DMS 273 (cell line): ENCODE measurements around the gene CMTM3.
"Not testable (repeated sequence)": the region's sequence is repeated elsewhere in the genome, so short reads cannot be mapped to it uniquely, and the experiment has no call there.

Experiments used
- DNase-seq: peaks from one replicate; lab custom pipeline; 2025; ENCODE audit not compliant: unreplicated experiment; lab: John Stamatoyannopoulos, UW

Gene CMTM3

DNA sequence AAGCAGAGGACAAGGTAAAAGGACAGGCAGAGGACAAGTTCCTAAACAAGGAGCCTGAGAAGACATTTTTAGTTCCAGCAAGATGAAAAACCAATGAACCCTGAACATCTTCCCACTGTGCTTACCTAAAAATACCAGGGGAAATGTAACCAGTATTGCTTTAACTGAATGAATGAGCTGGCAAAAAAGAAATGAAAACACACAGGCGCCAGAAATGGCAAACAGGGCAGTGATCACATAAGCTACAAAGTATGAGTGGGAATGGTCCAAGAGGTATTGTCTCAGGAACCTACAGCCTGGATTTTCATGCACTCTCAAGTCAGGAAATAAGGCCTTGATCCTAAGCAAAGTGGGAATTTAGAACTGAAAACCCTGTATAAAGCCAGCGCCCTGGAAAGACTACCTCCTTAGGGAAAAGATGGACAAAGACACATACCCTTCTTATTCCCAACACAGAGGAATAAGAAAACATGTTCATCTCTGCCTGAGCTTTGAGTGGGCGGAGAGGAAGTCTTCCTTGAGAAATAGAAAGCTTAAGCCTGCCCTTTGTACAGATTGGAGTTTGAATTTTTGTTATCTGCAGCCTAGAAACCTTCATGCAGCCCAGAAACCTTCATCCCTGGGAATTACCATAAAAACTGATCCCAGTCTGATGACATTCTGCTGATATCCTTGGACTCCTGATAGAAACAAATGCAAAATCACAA is 23.1 kb upstream of the CMTM3 start:
- DNase-seq, result no peak

DNA sequence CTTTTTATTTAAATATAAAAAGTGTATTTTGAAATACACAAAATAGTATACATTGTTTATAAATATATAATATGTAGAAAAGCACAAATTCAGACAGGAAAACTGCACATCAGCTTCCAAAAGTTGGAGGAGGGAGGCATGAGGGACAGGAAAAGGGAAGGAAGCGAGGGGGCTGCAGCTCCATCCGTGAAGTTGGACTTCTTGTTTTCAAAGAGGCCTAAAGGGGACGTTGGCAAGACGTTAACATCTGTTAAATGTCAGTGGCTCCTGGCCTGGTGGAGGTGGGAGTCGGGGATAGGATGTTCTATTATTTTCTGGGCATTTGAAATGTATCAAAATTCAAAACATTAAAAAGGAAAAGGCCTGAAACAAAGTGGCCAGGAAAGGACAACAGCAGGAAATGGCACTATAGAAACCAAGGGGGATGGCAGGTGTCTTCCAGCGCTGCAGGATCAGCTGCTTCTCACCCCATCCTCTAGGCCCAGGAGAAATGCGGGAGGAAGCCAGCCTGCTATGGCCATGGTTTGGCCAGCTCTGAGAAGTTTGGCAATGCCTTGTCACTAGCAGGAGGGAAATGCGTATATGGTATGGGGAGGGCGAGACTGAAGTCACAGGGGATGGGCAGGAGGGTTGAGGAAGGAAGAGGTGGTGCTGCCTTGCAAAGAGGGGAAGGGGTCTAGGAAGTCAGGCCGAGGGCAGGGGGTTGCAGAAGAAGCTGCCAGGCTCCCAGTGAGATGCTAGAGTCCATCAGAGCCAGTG is 18.8 kb upstream of the CMTM3 start:
- no peak for DNase-seq

DNA sequence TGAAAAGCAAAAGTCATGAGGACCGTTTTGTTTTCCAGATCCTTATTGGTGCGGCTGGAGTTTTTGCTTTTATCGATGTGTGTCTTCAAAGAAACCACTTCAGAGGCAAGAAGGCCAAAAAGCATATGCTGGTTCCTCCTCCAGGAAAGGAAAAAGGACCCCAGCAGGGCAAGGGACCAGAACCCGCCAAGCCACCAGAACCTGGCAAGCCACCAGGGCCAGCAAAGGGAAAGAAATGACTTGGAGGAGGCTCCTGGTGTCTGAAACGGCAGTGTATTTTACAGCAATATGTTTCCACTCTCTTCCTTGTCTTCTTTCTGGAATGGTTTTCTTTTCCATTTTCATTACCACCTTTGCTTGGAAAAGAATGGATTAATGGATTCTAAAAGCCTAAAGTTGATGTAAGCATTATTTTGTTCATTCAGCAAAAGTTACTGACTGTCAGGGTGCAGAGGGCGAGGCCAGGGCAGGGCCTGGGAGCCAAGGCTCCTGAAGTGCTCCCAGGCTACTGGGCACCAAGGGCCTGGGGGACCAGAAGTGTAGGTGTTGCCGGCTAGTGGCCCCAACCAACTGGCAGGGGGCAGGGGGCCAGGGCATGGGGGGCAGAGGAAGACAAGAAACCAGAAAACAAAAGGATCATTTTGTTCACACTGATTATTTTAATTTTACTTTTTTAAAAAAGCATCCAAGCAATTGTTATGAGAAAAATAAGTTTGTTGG is 16.5 kb upstream of the CMTM3 start:
- no peak for DNase-seq

DNA sequence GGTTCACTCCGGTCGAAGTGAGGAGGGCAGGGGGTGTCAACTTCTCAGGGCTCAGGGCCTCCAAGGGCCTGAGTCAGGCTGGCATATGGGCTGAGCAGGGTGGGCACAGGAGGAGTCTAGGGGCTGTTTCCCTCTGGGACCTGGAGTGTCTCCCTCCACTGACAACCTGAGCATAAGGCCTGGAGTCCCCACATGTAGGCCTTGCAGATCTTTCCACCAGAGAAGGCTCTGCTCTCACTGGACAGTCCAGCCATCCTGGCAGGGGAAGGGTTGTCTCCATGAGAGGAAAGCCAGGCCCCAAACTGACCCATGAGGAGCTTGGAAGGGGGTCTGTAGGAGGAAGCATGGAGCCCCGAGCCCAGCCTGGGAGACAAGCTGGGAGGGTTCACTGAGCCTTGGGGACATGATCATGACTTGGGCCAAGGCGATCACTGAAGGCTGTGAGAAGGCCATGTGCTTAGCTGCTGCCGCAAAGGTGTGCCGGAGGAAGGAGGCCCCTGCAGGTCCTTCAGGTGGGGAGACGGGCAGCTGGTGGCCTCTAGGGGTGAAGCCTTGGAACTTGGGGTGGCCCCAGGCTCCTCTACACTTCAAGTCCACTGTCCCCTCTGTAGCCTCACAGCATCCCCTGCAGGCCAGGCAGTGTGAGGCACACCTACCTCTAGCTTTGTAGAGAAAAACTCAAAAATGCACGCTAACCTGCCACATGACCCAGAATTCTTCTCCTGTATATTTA is 15.4 kb upstream of the CMTM3 start:
- DNase-seq, result peak; percentile 32

DNA sequence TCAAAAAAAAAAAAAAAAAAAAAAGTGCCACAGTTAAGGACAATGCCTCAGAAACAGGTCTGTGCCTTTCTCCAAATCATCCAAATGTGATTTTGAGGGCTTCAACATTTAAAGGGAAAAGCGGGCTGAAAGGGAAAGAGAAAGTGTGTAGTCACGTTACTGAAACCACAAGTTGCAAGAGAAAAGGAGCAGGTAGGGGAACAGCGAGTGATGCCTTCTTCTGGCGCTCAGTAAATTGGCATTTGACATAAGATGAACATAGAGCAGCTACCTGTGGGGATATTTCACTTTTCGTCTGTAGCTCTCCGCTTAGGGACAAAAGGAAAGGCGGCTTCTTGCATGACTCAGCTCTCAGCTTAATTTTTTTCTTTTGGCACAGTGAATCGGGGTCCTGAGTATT is 14.2 kb upstream of the CMTM3 start:
- no peak for DNase-seq

DNA sequence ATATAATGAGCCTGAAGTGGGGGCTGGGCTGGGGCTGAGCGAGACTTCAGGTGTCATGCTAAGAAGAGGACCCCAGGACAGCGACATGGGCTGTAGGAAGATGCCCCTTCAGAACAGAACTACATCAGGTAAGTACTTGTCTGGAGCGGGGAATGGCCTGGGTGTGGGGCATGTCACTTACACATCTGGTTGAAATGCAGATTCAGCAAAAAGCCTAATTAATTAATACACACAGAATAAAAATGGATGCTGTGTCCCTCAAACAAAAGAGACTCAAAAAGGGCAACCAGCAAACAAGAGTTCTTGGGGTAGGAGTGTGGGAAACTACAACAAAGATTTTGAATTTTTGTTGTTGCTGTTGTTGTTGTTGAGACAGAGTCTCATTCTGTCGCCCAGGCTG is 13.5 kb upstream of the CMTM3 start:
- DNase-seq, result no peak

DNA sequence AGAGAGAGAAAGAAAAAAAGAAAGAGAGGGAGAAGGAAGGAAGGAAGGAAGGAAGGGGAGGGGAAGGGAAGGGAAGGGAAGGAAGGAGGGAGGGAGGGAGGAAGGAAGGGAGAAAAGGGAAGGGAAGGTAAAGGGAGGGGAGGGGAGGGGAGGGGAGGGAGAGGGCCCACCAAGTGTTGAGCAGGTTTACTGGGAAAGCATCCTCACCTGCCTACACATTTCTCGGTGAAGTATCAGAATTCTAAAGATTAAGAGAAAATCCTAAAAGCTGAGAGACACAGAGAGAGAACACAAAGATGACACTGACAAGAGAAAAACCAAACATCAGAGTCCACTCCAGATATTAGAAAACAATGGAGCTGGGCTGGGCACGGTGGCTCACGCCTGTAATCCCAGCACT is 12.3 kb upstream of the CMTM3 start:
- no peak for DNase-seq

DNA sequence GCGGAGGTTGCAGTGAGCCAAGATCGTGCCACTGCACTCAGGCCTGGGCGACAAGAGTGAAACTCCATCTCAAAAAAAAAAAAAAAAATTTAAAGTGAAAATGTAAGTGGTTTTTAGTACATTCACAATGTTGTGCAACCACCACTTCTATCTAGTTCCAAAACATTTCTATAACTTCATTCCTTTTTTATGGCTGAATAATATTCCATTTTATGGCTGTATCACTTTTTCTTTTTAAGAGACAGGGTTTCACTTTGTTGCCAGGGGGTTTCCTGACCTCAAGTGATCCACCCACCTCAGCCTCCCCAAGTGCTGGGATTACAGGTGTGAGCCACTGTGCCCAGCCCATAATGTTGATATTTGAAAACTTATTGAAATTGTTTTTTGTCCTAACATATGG is 11.7 kb upstream of the CMTM3 start:
- no peak for DNase-seq

DNA sequence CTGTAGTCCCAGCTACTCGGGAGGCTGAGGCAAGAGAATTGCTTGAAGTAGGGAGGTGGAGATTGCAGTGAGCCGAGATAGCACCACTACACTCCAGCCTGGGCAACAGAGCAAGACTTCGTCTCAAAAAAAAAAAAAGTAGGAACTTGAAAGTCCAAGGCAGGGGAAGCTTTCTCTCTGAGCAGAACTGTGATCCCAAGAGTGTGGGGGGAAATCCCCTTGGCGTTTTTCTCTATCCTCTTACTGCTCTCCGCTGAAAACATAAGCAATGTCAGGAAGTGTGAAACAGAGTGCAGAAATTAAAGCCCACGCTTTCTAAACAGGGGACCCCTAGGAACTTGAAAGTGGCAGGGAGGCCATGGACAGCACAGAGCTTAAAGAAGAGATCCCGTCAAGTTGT is 9.8 kb upstream of the CMTM3 start:
- no peak for DNase-seq

DNA sequence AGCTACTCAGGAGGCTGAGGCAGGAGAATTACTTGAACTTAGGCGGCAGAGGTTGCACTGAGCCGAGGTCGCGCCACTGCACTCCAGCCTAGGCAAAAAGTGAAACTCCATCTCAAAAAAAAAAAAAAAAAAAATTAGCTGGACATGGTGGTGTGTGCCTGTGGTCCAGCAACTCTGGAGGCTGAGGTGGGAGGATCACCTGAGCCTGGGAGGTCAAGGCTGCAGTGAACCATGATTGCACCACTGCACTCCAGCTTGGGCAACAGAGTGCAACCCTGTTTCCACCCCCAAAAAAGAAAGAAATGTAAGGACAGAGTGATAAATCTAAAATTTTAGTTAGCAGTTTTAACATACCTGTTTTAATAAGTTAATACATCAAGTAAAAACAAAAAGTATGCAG is 7.9 kb upstream of the CMTM3 start:
- DNase-seq, result not testable (repeated sequence)

DNA sequence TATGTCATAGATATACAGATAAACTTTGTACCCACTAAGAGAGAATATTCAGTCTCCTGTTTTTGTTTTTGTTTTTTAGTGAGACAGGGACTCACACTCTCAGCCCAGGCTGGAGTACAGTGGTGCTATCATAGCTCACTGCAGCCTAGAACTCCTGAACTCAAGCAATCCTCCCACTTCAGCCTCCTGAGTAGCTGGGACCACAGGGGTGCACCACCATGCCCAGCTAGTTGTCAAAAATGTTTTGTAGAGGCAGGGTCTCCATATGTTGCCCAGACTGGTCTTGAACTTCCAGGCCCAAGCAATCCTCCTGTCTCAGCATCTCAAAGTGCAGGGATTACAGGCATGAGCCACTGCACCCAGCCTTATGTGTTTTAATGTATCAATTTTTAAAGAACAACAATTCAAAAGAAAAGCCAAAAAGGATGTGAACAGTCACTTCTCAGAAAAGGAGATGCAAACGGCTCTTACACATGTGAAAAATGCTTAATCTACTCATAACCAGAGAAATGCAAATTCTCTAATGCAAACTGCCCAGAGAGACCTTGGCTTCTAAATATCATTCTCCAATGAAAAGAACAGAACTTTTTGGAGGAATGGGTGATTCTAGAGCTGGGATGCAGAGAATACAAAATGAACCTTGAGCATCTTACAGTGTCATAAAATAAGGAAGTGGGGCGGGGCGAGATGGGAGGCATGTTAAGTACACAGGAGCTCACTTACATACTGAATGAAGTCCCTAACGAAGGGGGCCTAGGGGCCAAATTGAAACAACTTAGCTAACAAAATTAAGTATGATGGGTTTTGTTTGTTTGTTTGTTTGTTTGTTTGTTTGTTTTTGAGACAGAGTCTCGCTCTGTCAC is 7.3 kb upstream of the CMTM3 start:
- no peak for DNase-seq

DNA sequence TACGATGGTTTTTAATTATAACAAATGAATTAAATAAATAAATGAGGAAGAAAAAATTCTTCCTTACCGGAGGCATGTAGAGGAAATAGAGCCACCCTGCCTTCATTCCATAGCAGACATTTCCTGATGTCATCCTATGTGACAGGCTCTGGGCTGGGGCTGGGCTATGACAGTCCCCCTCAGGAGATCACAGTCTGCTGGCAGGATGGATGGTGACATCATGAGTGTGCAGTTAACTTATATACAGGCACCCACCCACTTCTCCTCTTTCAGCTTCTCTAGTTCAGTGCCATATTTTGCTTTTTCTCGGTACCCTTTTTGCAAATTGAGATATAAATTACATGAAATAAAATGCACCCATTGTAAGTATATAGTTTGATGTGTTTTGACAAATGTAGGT is 6.4 kb upstream of the CMTM3 start:
- no peak for DNase-seq

DNA sequence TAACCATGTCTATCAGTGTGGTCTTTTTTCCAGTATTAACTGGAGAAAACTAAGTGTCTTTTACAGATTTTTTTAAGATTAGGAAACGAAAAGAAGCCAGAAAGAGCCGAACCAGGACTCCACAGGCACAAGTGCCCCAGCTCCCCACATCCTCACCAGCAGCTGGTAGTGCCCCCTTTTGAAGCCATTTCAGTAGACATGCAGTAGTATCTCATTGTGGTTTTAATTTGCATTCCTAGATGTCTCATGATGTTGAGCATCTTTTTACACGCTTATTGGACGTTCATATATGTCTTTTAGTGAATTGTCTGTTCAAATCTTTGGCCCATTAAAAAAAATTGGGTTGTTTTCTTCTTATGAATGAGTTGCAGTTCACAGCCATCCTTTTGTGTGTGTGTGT is 4.8 kb upstream of the CMTM3 start:
- DNase-seq, result no peak

DNA sequence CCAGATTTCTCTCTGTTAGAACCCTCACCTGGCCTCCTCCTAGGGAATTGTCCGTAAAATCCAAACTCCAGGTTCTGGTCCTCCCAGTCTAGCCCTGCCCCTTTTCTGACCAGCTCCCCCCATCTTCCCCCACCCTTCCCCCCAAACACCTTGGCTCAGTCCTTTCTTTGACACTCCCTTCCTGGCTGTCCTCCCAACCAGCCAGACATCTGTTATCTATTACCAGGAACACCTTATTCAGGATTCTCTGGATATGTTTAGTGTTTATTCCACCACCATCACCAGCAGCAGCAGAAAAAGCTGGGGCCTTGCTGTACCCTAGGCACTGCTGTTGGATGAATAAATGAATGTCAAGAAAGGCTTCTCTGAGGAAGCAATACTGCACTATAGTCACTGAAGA is 4.0 kb upstream of the CMTM3 start:
- DNase-seq, result no peak

DNA sequence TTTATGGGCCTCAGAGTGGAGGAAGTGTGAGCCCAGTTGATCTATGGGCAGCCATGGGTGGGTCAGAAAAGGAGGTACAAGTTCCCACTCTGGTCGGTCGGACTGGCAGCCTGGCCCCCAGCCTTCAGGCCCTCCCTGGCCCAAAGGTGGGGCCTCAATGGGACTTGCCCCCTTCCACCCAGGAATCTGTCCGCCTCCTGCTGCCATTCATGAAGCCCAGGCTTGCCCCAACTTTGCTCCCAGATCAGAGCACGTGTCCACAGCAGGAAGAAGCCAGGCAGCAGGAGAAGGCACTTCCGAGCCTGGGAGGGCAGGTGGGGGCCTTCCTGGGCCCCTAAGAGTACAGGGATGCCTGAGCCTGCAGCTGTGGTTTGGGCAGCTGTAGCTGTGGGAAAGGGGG is 3.0 kb upstream of the CMTM3 start:
- no peak for DNase-seq

DNA sequence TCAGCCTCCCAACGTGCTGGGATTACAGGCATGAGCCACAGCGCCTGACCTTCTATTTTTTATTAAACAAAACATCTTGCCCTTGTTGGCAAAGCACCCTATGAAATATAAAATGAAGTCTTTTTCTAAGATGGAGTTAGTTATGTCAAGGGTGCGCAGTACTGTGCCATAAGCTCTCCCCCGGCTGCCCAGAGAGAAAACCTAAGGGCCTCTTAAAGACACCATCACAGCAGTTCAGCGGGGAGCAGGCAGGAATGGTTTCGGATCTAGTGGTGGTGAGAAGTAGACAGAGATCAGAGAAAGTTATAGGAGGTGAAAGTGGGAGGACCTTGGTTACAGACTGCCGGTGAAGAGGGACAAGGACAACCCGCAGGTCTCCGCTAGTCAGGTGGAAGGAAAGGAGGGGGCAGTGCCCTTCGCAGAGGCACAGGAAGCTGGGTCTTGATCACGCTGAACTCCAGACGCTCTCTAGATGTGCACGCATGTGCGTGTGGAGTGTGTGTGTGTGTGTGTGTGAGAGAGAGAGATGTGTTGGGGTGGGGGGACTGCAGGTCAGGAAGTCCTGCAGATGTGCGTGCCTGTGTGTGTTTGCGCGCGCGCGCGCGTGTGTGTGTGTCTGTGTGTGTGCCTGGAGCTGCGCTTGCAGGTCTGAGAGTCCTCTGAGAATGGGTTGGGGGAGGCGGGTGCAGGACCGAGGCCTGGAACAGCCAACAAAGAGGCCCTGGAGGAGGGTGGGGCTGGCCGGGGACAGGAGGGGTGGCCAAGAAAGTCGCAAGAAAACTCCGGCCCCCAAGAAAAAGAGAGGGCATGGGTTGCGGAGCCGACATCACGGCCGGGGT is 748 bp upstream of the CMTM3 start:
- DNase-seq, result peak; percentile 76

DNA sequence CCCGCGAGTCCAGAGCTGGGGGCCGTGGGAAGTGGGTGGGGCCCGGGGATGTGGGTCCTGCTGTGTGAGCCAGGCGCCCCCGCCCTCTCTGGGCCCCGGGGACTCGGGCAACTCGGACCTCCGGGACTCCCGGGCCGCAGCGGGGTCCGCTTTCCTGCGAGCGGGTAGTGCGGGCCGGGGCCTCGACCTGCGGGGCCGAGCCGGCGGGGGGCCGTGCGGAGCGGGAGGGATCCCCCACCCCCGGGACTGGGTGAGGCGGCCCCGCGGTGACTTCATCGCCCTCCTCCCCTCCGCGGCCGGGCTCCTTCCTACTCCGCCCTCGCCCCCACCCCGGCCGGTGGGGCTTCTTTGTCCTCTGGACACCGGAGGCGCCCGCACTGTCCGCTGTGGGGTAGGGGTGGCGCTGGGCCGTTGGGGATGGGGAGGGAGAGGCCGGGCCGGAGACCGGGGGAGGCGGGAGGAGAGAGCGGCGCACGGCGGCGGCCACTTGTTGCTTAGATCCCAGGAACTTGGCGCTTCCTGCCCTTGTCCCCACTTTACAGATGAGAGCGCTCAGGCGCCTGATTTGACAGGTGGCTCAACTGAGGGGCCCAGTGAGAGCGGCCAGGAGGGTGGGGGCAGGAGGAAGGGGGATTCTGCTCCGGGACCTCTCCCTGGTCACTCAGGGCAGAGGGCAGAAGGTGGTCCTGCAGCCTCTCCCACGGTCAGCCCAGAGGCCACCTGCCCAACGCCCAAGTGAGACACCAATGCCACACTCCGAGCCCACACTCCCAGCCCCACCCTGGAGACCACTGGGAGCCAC is 874 bp downstream of the CMTM3 start:
- peak; percentile 56 for DNase-seq

DNA sequence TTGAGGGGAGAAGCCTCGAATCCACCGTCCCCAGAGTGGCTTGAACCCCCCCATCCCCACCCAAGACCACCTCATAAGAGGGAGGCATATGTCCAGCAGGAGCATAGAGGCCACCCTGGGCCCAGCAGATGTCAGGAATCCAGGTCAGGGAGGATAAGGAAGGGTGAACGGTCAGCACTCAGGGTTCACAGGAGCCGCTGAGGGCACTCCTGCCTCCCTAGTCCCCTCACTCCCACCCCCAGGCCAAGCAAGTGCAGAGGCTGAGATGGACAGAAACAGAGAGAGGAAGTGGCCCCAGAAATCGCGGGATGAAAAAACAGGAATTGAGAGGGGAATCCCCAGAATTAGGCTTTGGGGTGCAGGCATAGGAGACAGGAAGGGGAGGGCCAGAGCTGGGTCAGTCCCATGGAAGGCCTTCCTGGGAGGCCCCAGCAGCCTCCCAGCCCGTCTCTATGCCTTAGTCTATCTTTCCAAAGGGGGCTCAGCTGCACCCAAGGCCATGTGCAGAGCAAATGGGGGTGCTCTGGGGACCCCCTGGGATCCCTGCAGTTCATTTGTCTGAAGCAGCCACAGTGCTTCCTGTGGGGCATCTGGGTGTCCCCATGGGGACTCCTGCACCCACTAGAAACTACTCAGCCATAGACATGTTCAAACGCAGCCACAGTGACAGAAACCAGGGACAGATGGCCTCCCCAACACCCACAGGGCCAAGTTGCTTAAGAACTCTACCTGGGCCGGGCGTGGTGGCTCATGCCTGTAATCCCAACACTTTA is 1.7 kb downstream of the CMTM3 start:
- DNase-seq, result peak; percentile 28
